ENCODE measurements around the gene LGR5. TPM values are rescaled to one million over a fixed set of nuclear protein-coding genes. Genes with fewer than 3 reads are reported as not detected.

LGR5 gene
- total RNA-seq, 2 experiments from 2014 or later, result not detected

GRCh38 chr12:71589478-71589881, 149.9 kb downstream of the LGR5 start:
- Histone ChIP-seq H3K4me1 (ENCODE audit: insufficient read depth, low read length) (no peaks in the 10 kb centered on the region), H3K27ac (ENCODE audit: low read depth in 1 of 2, low read length in 2 of 2) (no peak overlapping the region), H3K36me3 (ENCODE audit: insufficient read depth, low read length) (no peaks in the 10 kb centered on the region), H3K4me3 (ENCODE audit: low read length) (no peak overlapping the region), H3K9me3 (ENCODE audit: control insufficient read depth in 1 of 2, insufficient read depth in 1 of 2, low read length in 2 of 2) (no peaks in the 10 kb centered on the region), H3K27me3 (ENCODE audit: control insufficient read depth in 1 of 2, insufficient read depth in 2 of 2, low read length in 2 of 2) (peaks cover 8 to 17% of the 10 kb centered on the region in 2 experiments)
- no peak overlapping the region for H3K4me3 Mint-ChIP-seq
- H3K36me3 Mint-ChIP-seq (ENCODE audit: low read depth), result no peaks in the 10 kb centered on the region
- H3K4me1 Mint-ChIP-seq (ENCODE audit: low read depth), result no peaks in the 10 kb centered on the region
- no peak for TF ChIP-seq CTCF (IDR thresholded peaks at IDR 0.05)
- H3K9me3 Mint-ChIP-seq, result no peaks in the 10 kb centered on the region
- ChIA-PET POLR2A (no interaction called here), CTCF (no interaction called here)
- H3K27ac Mint-ChIP-seq, result no peak overlapping the region
- ATAC-seq (ENCODE audit: poor library complexity) (no peak), DNase-seq (no peak)
- peaks cover 72% of the 10 kb centered on the region for H3K27me3 Mint-ChIP-seq
- intact Hi-C loops (cut with DNase I, micrococcal nuclease), result no loop called here

- intact Hi-C loops (cut with DNase I, micrococcal nuclease), result no loop called here
- Mint-ChIP-seq H3K4me1 (ENCODE audit: low read depth) (no peaks in the 10 kb centered on the region), H3K27me3 (peaks cover 76% of the 10 kb centered on the region), H3K9me3 (no peaks in the 10 kb centered on the region), H3K27ac (no peak overlapping the region), H3K36me3 (ENCODE audit: low read depth) (no peaks in the 10 kb centered on the region), H3K4me3 (no peak overlapping the region)
- CTCF ChIA-PET, result no interaction called here
- Histone ChIP-seq H3K36me3 (ENCODE audit: insufficient read depth, low read length) (no peaks in the 10 kb centered on the region), H3K27ac (ENCODE audit: low read depth in 1 of 2, low read length in 2 of 2) (no peak overlapping the region), H3K9me3 (ENCODE audit: control insufficient read depth in 1 of 2, insufficient read depth in 1 of 2, low read length in 2 of 2) (no peaks in the 10 kb centered on the region), H3K27me3 (ENCODE audit: control insufficient read depth in 1 of 2, insufficient read depth in 2 of 2, low read length in 2 of 2) (peaks cover 13 to 18% of the 10 kb centered on the region in 2 experiments), H3K4me1 (ENCODE audit: insufficient read depth, low read length) (no peaks in the 10 kb centered on the region), H3K4me3 (ENCODE audit: low read length) (no peak overlapping the region)
- no peak for ATAC-seq (ENCODE audit: poor library complexity)
- POLR2A ChIA-PET, result no interaction called here
- TF ChIP-seq CTCF (IDR thresholded peaks at IDR 0.05), result no peak
- DNase-seq, result no peak
Observed at GRCh38 chr12:71591601-71592000, 152.0 kb downstream of the LGR5 start.

- H3K4me3 Mint-ChIP-seq, result no peak overlapping the region
- Histone ChIP-seq H3K36me3 (ENCODE audit: insufficient read depth, low read length) (no peaks in the 10 kb centered on the region), H3K27ac (ENCODE audit: low read depth in 1 of 2, low read length in 2 of 2) (no peak overlapping the region), H3K4me1 (ENCODE audit: insufficient read depth, low read length) (no peaks in the 10 kb centered on the region), H3K9me3 (ENCODE audit: control insufficient read depth in 1 of 2, insufficient read depth in 1 of 2, low read length in 2 of 2) (no peaks in the 10 kb centered on the region), H3K4me3 (ENCODE audit: low read length) (no peak overlapping the region), H3K27me3 (ENCODE audit: control insufficient read depth in 1 of 2, insufficient read depth in 2 of 2, low read length in 2 of 2) (peaks cover 13 to 18% of the 10 kb centered on the region in 2 experiments)
- TF ChIP-seq CTCF (IDR thresholded peaks at IDR 0.05), result no peak
- H3K27ac Mint-ChIP-seq, result no peak overlapping the region
- CTCF ChIA-PET, result no interaction called here
- ATAC-seq (ENCODE audit: poor library complexity) (no peak), DNase-seq (no peak)
- peaks cover 70% of the 10 kb centered on the region for H3K27me3 Mint-ChIP-seq
- POLR2A ChIA-PET, result no interaction called here
- H3K36me3 Mint-ChIP-seq (ENCODE audit: low read depth), result no peaks in the 10 kb centered on the region
- intact Hi-C loops (cut with DNase I, micrococcal nuclease), result no loop called here
- no peaks in the 10 kb centered on the region for H3K4me1 Mint-ChIP-seq (ENCODE audit: low read depth)
- no peaks in the 10 kb centered on the region for H3K9me3 Mint-ChIP-seq
Observed at GRCh38 chr12:71592841-71593240, 153.2 kb downstream of the LGR5 start.

All from CD4-positive, alpha-beta T cell (primary cell).